ENCODE data around the gene ZDHHC24. TPM values are rescaled to one million over a fixed set of nuclear protein-coding genes. Genes with fewer than 3 reads are reported as not detected.

The ZDHHC24 gene
- total RNA-seq, result 7.7 and 9.5 TPM in 2 replicates

GRCh38 chr11:66545701-66546367, at the start of gene ZDHHC24:
Gene ZDHHC24, minus strand, starts transcription at chr11:66546048. Its CDS starts 45 bp downstream, at chr11:66546003.

GRCh38 chr11:66592457-66593302, 46.8 kb upstream of the ZDHHC24 start, which contains the start of the genes CCDC87 and CCS:
Gene CCDC87, minus strand, starts transcription at chr11:66593063. Its CDS starts 48 bp downstream, at chr11:66593015.
Gene CCS, plus strand, starts transcription at chr11:66593185. Its CDS starts 77 bp downstream, at chr11:66593262.

GRCh38 chr11:66568124-66568916, 22.5 kb upstream of the ZDHHC24 start, which contains the start of gene CTSF:
Gene CTSF, minus strand, starts transcription at chr11:66568606. Its CDS starts 120 bp downstream, at chr11:66568486.

GRCh38 chr11:66546368-66546965, 619 bp upstream of the ZDHHC24 start, which contains the start of gene ACTN3:
Gene ACTN3, plus strand, starts transcription at chr11:66546903. Its CDS starts 35 bp downstream, at chr11:66546938.

GRCh38 chr11:66510271-66510989, 35.4 kb downstream of the ZDHHC24 start, which contains the start of gene BBS1:
Gene BBS1, plus strand, starts transcription at chr11:66510635. Its CDS starts 25 bp downstream, at chr11:66510660.

GRCh38 chr11:66480117-66480938, 65.5 kb downstream of the ZDHHC24 start, which contains the start of gene DPP3:
Gene DPP3, plus strand, starts transcription at chr11:66480434. Its CDS starts 1,767 bp downstream, at chr11:66482201.

Other genes starting within 250 kb of the ZDHHC24 start
- 29.1 and 39.1 TPM in 2 replicates for gene CD248, start 229.0 kb downstream of the ZDHHC24 start, total RNA-seq
- gene RIN1, start 209.6 kb downstream of the ZDHHC24 start, total RNA-seq, result 22.7 and 23.1 TPM in 2 replicates
- gene BRMS1, start 200.9 kb downstream of the ZDHHC24 start, total RNA-seq, result 36.4 and 38.0 TPM in 2 replicates
- 14.5 and 18.1 TPM in 2 replicates for gene B4GAT1, start 198.4 kb downstream of the ZDHHC24 start, total RNA-seq
- 0.11 and 0.13 TPM in 2 replicates for gene SLC29A2, start 174.3 kb downstream of the ZDHHC24 start, total RNA-seq
- gene NPAS4, start 125.0 kb downstream of the ZDHHC24 start, total RNA-seq, result under 0.01 TPM in 1 of 2 replicates, not detected in the other
- gene MRPL11, start 107.2 kb downstream of the ZDHHC24 start, total RNA-seq, result 36.5 and 45.6 TPM in 2 replicates
- 8.8 and 10.1 TPM in 2 replicates for gene PELI3, start 79.1 kb downstream of the ZDHHC24 start, total RNA-seq
- 27.1 and 33.2 TPM in 2 replicates for gene DPP3, start 65.6 kb downstream of the ZDHHC24 start, total RNA-seq
- 37.8 and 52.4 TPM in 2 replicates for gene BBS1, start 35.4 kb downstream of the ZDHHC24 start, total RNA-seq
- gene ACTN3, start 855 bp upstream of the ZDHHC24 start, total RNA-seq, result under 0.01 and 0.11 TPM in 2 replicates
- 26.3 and 26.8 TPM in 2 replicates for gene CTSF, start 22.6 kb upstream of the ZDHHC24 start, total RNA-seq
- 0.76 and 0.78 TPM in 2 replicates for gene CCDC87, start 47.0 kb upstream of the ZDHHC24 start, total RNA-seq
- 27.7 and 39.3 TPM in 2 replicates for gene CCS, start 47.1 kb upstream of the ZDHHC24 start, total RNA-seq
- gene RBM14, start 70.6 kb upstream of the ZDHHC24 start, total RNA-seq, result 26.5 and 30.6 TPM in 2 replicates
- 84.2 and 86.1 TPM in 2 replicates for gene RBM4, start 92.7 kb upstream of the ZDHHC24 start, total RNA-seq
- gene RBM4B, start 131.8 kb upstream of the ZDHHC24 start, total RNA-seq, result 16.9 and 22.2 TPM in 2 replicates
- 0.43 and 0.91 TPM in 2 replicates for gene SPTBN2, start 183.2 kb upstream of the ZDHHC24 start, total RNA-seq

All from articular chondrocyte of knee joint (primary cell).